ENCODE data around the gene CSTPP1.

GRCh38 chr11:47130543-47130942 lies 194.0 kb downstream of the CSTPP1 start:
- TF ChIP-seq EZH2 (IDR thresholded peaks at IDR 0.05; ENCODE audit: low read length) (no peak), CTCF (optimal IDR thresholded peaks at IDR 0.05 in 1 of 3, IDR thresholded peaks at IDR 0.05 in 1 of 3, conservative IDR thresholded peaks at IDR 0.05 in 1 of 3; ENCODE audit: extremely low read depth in 1 of 3, insufficient read depth in 2 of 3, low read length in 3 of 3) (no peak)
